Activated CD4-positive, alpha-beta T cell treated with anti-CD3 and anti-CD28 coated beads for 1 hour (primary cell): ENCODE data around the gene HTR3A.
"Not testable (repeated sequence)": the region's sequence is repeated elsewhere in the genome, so short reads cannot be mapped to it uniquely, and the experiment has no call there.

Source experiments
- DNase-seq: peaks from one replicate; pipeline ENCODE4 v3.0.0-alpha.2; 2020

The HTR3A gene

GRCh38 chr11:113974741-113975470, at the start of gene HTR3A:
HTR3A (plus strand) TSS chr11:113975108; CDS start chr11:113975326, 218 bp downstream.
- no peak for DNase-seq

GRCh38 chr11:113926273-113927197, 48.4 kb upstream of the HTR3A start:
- DNase-seq: no peak

GRCh38 chr11:113928311-113928710, 46.6 kb upstream of the HTR3A start:
- no peak for DNase-seq

GRCh38 chr11:113932788-113933187, 42.1 kb upstream of the HTR3A start:
- DNase-seq: no peak

- DNase-seq: not testable (repeated sequence)
Observed at GRCh38 chr11:113934193-113934592, 40.7 kb upstream of the HTR3A start.

GRCh38 chr11:113934761-113935160, 40.1 kb upstream of the HTR3A start:
- DNase-seq: no peak

GRCh38 chr11:113935858-113936257, 39.0 kb upstream of the HTR3A start:
- DNase-seq: no peak

- no peak for DNase-seq
Observed at GRCh38 chr11:113937918-113938317, 37.0 kb upstream of the HTR3A start.

GRCh38 chr11:113942256-113942655, 32.7 kb upstream of the HTR3A start:
- DNase-seq: no peak

GRCh38 chr11:113946162-113946561, 28.7 kb upstream of the HTR3A start:
- DNase-seq: not testable (repeated sequence)

- DNase-seq: no peak
Observed at GRCh38 chr11:113947994-113948393, 26.9 kb upstream of the HTR3A start.

GRCh38 chr11:113949891-113950290, 25.0 kb upstream of the HTR3A start:
- no peak for DNase-seq

- no peak for DNase-seq
Observed at GRCh38 chr11:113951537-113951936, 23.4 kb upstream of the HTR3A start.

GRCh38 chr11:113952070-113952469, 22.8 kb upstream of the HTR3A start:
- DNase-seq: no peak

GRCh38 chr11:113952588-113952987, 22.3 kb upstream of the HTR3A start:
- no peak for DNase-seq

GRCh38 chr11:113954235-113954634, 20.7 kb upstream of the HTR3A start:
- no peak for DNase-seq

GRCh38 chr11:113956986-113957385, 17.9 kb upstream of the HTR3A start:
- DNase-seq: no peak

GRCh38 chr11:113960702-113961330, 14.1 kb upstream of the HTR3A start:
- DNase-seq: no peak

GRCh38 chr11:113967361-113967760, 7.5 kb upstream of the HTR3A start:
- no peak for DNase-seq

- no peak for DNase-seq
Observed at GRCh38 chr11:113971506-113972195, 3.3 kb upstream of the HTR3A start.

GRCh38 chr11:113977071-113977490, 2.2 kb downstream of the HTR3A start:
- no peak for DNase-seq

GRCh38 chr11:113977701-113978100, 2.8 kb downstream of the HTR3A start:
- DNase-seq: no peak

- no peak for DNase-seq
Observed at GRCh38 chr11:113979431-113979830, 4.5 kb downstream of the HTR3A start.
